HCT116 (cell line): ENCODE measurements around the gene FGB.

ENCODE experiments used
- ELF1 ChIP-seq: IDR thresholded peaks from 2 replicates; pipeline ENCODE4 v1.6.1; 2012; ENCODE audit warnings: low read depth, borderline replicate concordance
- POLR2A ChIP-seq: IDR thresholded peaks from 2 replicates; pipeline ENCODE4 v1.7.0; 2011; ENCODE audit warnings: borderline replicate concordance; ENCODE audit not compliant: insufficient read depth, insufficient read length; ENCODE audit errors: extremely low read depth
- POLR2AphosphoS5 ChIP-seq: IDR thresholded peaks from 2 replicates; pipeline ENCODE4 v1.6.1; 2011; ENCODE audit warnings: mild to moderate bottlenecking, low read depth, low read length, moderate library complexity
- RAD21 ChIP-seq: IDR thresholded peaks from 2 replicates; pipeline ENCODE4 v1.6.1; 2012; ENCODE audit warnings: low read depth, mild to moderate bottlenecking
- TCF7L2 ChIP-seq: IDR thresholded peaks from 2 replicates; pipeline ENCODE4 v1.7.0; 2011; ENCODE audit warnings: borderline replicate concordance, inconsistent platforms; ENCODE audit not compliant: insufficient read depth, insufficient read length; ENCODE audit errors: extremely low read depth
- ZFX ChIP-seq: fragments of 450-650 bp; IDR thresholded peaks from 2 replicates; pipeline ENCODE4 v1.6.1; 2017
- TF ChIP-seq, protein P1 (sequence below): IDR thresholded peaks from 2 replicates; pipeline ENCODE4 v1.6.1; 2012; ENCODE audit warnings: low read depth
- TF ChIP-seq, protein P2 (sequence below), 3 experiments: fragments of 200-600 bp in 1 of 3; sonication (generic) in 1 of 3; IDR thresholded peaks in 2 of 3; conservative IDR thresholded peaks in 1 of 3; 2 replicates each; pipeline ENCODE4 v1.5.1; 2012 to 2017; ENCODE audit warnings: low read depth in 2 of 3, low read length in 2 of 3, antibody characterized with exemption in 1 of 3, borderline replicate concordance in 1 of 3, control low read depth in 1 of 3, mild to moderate bottlenecking in 1 of 3, mixed read lengths in 1 of 3, mixed run types in 1 of 3, moderate library complexity in 1 of 3; ENCODE audit not compliant: insufficient read depth in 1 of 3
- TF ChIP-seq, protein P3 (sequence below): IDR thresholded peaks from 2 replicates; pipeline ENCODE4 v1.6.1; 2012

DNA sequence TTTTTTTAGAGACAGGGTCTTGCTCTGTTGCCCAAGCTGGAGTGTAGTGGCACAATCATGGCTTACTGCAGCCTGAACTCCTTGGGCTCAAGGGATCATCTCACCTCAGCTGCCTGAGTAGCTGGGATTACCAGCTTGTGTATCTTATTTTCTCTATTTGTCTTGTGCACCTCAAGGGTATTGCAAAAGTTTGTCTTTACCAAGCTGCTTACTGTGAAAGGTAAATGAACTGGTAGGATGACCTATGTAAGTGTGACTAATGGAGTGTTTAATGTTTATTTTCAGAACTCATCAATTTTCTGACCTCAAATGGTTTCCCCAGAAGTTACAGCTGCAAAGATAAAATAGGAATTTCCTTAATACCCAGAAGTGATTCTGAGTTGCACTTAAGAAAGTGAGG, 33.0 kb downstream of the FGB start:
- TF ChIP-seq ELF1 (no peak), POLR2A (no peak), RAD21 (no peak), ZFX (no peak), TCF7L2 (no peak), POLR2AphosphoS5 (no peak)
- TF ChIP-seq, protein P1, sequence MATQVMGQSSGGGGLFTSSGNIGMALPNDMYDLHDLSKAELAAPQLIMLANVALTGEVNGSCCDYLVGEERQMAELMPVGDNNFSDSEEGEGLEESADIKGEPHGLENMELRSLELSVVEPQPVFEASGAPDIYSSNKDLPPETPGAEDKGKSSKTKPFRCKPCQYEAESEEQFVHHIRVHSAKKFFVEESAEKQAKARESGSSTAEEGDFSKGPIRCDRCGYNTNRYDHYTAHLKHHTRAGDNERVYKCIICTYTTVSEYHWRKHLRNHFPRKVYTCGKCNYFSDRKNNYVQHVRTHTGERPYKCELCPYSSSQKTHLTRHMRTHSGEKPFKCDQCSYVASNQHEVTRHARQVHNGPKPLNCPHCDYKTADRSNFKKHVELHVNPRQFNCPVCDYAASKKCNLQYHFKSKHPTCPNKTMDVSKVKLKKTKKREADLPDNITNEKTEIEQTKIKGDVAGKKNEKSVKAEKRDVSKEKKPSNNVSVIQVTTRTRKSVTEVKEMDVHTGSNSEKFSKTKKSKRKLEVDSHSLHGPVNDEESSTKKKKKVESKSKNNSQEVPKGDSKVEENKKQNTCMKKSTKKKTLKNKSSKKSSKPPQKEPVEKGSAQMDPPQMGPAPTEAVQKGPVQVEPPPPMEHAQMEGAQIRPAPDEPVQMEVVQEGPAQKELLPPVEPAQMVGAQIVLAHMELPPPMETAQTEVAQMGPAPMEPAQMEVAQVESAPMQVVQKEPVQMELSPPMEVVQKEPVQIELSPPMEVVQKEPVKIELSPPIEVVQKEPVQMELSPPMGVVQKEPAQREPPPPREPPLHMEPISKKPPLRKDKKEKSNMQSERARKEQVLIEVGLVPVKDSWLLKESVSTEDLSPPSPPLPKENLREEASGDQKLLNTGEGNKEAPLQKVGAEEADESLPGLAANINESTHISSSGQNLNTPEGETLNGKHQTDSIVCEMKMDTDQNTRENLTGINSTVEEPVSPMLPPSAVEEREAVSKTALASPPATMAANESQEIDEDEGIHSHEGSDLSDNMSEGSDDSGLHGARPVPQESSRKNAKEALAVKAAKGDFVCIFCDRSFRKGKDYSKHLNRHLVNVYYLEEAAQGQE = no peak
- TF ChIP-seq, protein P2, sequence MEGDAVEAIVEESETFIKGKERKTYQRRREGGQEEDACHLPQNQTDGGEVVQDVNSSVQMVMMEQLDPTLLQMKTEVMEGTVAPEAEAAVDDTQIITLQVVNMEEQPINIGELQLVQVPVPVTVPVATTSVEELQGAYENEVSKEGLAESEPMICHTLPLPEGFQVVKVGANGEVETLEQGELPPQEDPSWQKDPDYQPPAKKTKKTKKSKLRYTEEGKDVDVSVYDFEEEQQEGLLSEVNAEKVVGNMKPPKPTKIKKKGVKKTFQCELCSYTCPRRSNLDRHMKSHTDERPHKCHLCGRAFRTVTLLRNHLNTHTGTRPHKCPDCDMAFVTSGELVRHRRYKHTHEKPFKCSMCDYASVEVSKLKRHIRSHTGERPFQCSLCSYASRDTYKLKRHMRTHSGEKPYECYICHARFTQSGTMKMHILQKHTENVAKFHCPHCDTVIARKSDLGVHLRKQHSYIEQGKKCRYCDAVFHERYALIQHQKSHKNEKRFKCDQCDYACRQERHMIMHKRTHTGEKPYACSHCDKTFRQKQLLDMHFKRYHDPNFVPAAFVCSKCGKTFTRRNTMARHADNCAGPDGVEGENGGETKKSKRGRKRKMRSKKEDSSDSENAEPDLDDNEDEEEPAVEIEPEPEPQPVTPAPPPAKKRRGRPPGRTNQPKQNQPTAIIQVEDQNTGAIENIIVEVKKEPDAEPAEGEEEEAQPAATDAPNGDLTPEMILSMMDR (IDR thresholded peaks at IDR 0.05 in 2 of 3, conservative IDR thresholded peaks at IDR 0.05 in 1 of 3; ENCODE audit: borderline replicate concordance in 1 of 3, insufficient read depth in 1 of 3, low read depth in 2 of 3, low read length in 2 of 3) = no peak
- TF ChIP-seq, protein P3, sequence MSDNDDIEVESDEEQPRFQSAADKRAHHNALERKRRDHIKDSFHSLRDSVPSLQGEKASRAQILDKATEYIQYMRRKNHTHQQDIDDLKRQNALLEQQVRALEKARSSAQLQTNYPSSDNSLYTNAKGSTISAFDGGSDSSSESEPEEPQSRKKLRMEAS = no peak
